IMR-90 (cell line): ENCODE data around the gene PPP2R2D. TPM values are rescaled to one million over a fixed set of nuclear protein-coding genes. Genes with fewer than 3 reads are reported as not detected.

Source experiments
- ATAC-seq: fragments of 200-7000 bp; cut with Tn5 transposase; 2 replicates; pipeline ENCODE4 v1.9.1; 2020; ENCODE audit warnings: low read depth, mild to moderate bottlenecking, moderate library complexity
- BruUV-seq: library from RNA; stranded (reverse); fragments of 400-500 nt; replicated peaks from 2 replicates; lab custom pipeline; 2021; lab: Mats Ljungman, UMichigan
- CTCF ChIA-PET: fragments of 300-600 bp; formaldehyde crosslinking; extraction: SDS; loops from one replicate; lab custom pipeline; 2021; ENCODE audit warnings: antibody characterized with exemption; lab: Yijun Ruan, JAX
- POLR2A ChIA-PET: fragments of 300-600 bp; sonication (Branson Sonifier 250); formaldehyde crosslinking; loops from one replicate; lab custom pipeline; 2022; ENCODE audit warnings: antibody characterized with exemption; ENCODE audit not compliant: unreplicated experiment; lab: Charles Lee
- DNase-seq: peaks from one replicate; pipeline ENCODE4 v3.0.0; 2013
- H2AFZ ChIP-seq: replicated peaks from 2 replicates; pipeline ENCODE3; 2013; ENCODE audit warnings: low read length, mild to moderate bottlenecking; ENCODE audit not compliant: poor library complexity
- H2AK5ac ChIP-seq: 2 replicates; pipeline ENCODE4 v1.6.1; 2013; ENCODE audit warnings: low read depth, low read length, inconsistent platforms
- H2AK9ac ChIP-seq: replicated peaks from 2 replicates; pipeline ENCODE3; 2013; ENCODE audit warnings: mild to moderate bottlenecking, low read depth, low read length, moderate library complexity; ENCODE audit not compliant: poor library complexity
- H2BK120ac ChIP-seq: 2 replicates; pipeline ENCODE4 v1.6.1; 2013; ENCODE audit warnings: low read depth, low read length, inconsistent platforms
- H2BK15ac ChIP-seq: 3 replicates; pipeline ENCODE4 v1.6.1; 2013; ENCODE audit warnings: low read depth, low read length, inconsistent platforms
- H2BK20ac ChIP-seq: 2 replicates; pipeline ENCODE4 v1.6.1; 2013; ENCODE audit warnings: low read depth, mild to moderate bottlenecking, inconsistent platforms, low read length, moderate library complexity
- H2BK5ac ChIP-seq: 2 replicates; pipeline ENCODE4 v1.6.1; 2013; ENCODE audit warnings: mild to moderate bottlenecking, low read depth, low read length, inconsistent platforms; ENCODE audit not compliant: poor library complexity, severe bottlenecking
- H3K14ac ChIP-seq: replicated peaks from 2 replicates; pipeline ENCODE4 v1.6.1; 2013; ENCODE audit warnings: low read depth, low read length, inconsistent platforms
- H3K18ac ChIP-seq: 2 replicates; pipeline ENCODE4 v1.6.1; 2013; ENCODE audit warnings: low read depth, low read length, control low read depth
- H3K23ac ChIP-seq: 2 replicates; pipeline ENCODE4 v1.6.1; 2013; ENCODE audit warnings: low read depth, low read length, inconsistent platforms
- H3K27ac ChIP-seq: 2 replicates; pipeline ENCODE4 v1.5.1; 2013; ENCODE audit warnings: mild to moderate bottlenecking, control low read depth, low read length; ENCODE audit not compliant: insufficient read depth
- H3K27me3 ChIP-seq: 2 replicates; pipeline ENCODE4 v1.6.1; 2013; ENCODE audit warnings: low read length; ENCODE audit not compliant: control insufficient read depth, insufficient read depth
- H3K36me3 ChIP-seq: 2 replicates; pipeline ENCODE4 v1.6.1; 2013; ENCODE audit warnings: low read length, mixed read lengths; ENCODE audit not compliant: control insufficient read depth, insufficient read depth
- H3K4ac ChIP-seq: 2 replicates; pipeline ENCODE4 v1.6.1; 2013; ENCODE audit warnings: low read depth, low read length, inconsistent platforms
- H3K4me1 ChIP-seq: 2 replicates; pipeline ENCODE4 v1.6.1; 2013; ENCODE audit warnings: low read length, mixed read lengths; ENCODE audit not compliant: control insufficient read depth, insufficient read depth
- H3K4me2 ChIP-seq: 2 replicates; pipeline ENCODE4 v1.6.1; 2013; ENCODE audit warnings: low read depth, mild to moderate bottlenecking, control low read depth, low read length, moderate library complexity
- H3K4me3 ChIP-seq: 2 replicates; pipeline ENCODE4 v1.5.1; 2013; ENCODE audit warnings: low read depth, mild to moderate bottlenecking, control low read depth, low read length, moderate library complexity; ENCODE audit not compliant: insufficient read depth
- H3K56ac ChIP-seq: 2 replicates; pipeline ENCODE4 v1.6.1; 2013; ENCODE audit warnings: low read length, inconsistent platforms; ENCODE audit not compliant: insufficient read depth; ENCODE audit errors: extremely low read depth
- H3K79me1 ChIP-seq, 2 experiments: 2 replicates each; pipeline ENCODE4 v1.6.1; 2013; ENCODE audit warnings: low read length in 2 of 2, inconsistent platforms in 1 of 2, low read depth in 1 of 2
- H3K9ac ChIP-seq: 2 replicates; pipeline ENCODE4 v1.6.1; 2013; ENCODE audit warnings: low read depth, low read length, control low read depth
- H3K9me1 ChIP-seq: 2 replicates; pipeline ENCODE4 v1.6.1; 2013; ENCODE audit warnings: low read length, inconsistent platforms; ENCODE audit not compliant: insufficient read depth
- H3K9me3 ChIP-seq: 2 replicates; pipeline ENCODE4 v1.6.1; 2013; ENCODE audit warnings: low read length; ENCODE audit not compliant: control insufficient read depth, insufficient read depth
- H4K20me1 ChIP-seq: 2 replicates; pipeline ENCODE4 v1.6.1; 2013; ENCODE audit warnings: low read length, inconsistent platforms; ENCODE audit not compliant: insufficient read depth
- H4K5ac ChIP-seq: 2 replicates; pipeline ENCODE4 v1.6.1; 2013; ENCODE audit warnings: mild to moderate bottlenecking, low read depth, low read length, control low read depth
- H4K8ac ChIP-seq, 2 experiments: 2 replicates each; pipeline ENCODE4 v1.6.1; 2013; ENCODE audit warnings: low read depth in 2 of 2, low read length in 2 of 2, control low read depth in 1 of 2, inconsistent platforms in 1 of 2
- H4K91ac ChIP-seq: 2 replicates; pipeline ENCODE4 v1.6.1; 2013; ENCODE audit warnings: low read depth, low read length, inconsistent platforms; ENCODE audit not compliant: insufficient read depth
- BHLHE40 ChIP-seq: fragments of 150-350 bp; IDR thresholded peaks from 2 replicates; pipeline ENCODE4 v1.6.1; 2016; ENCODE audit warnings: mild to moderate bottlenecking, low read depth, low read length
- CEBPB ChIP-seq: IDR thresholded peaks from 2 replicates; pipeline ENCODE4 v1.6.1; 2012; ENCODE audit warnings: low read depth, low read length, improper control_type of control experiment
- CTCF ChIP-seq: conservative IDR thresholded peaks from 2 replicates; pipeline ENCODE4 v1.5.1; 2012; ENCODE audit warnings: mild to moderate bottlenecking, low read depth, low read length, improper control_type of control experiment
- FOS ChIP-seq: fragments of 150-350 bp; IDR thresholded peaks from 2 replicates; pipeline ENCODE4 v1.6.1; 2016; ENCODE audit warnings: low read depth, low read length
- MAZ ChIP-seq: IDR thresholded peaks from 2 replicates; pipeline ENCODE4 v1.6.1; 2012; ENCODE audit warnings: low read depth, mild to moderate bottlenecking, low read length, improper control_type of control experiment, moderate library complexity, borderline replicate concordance
- MXI1 ChIP-seq: IDR thresholded peaks from 2 replicates; pipeline ENCODE4 v1.6.1; 2012; ENCODE audit warnings: low read depth, mild to moderate bottlenecking, low read length, moderate library complexity, borderline replicate concordance
- RAD21 ChIP-seq: IDR thresholded peaks from 2 replicates; pipeline ENCODE4 v1.6.1; 2012; ENCODE audit warnings: low read length, improper control_type of control experiment
- RCOR1 ChIP-seq: IDR thresholded peaks from 2 replicates; pipeline ENCODE4 v1.6.1; 2012; ENCODE audit warnings: mild to moderate bottlenecking, low read length, improper control_type of control experiment; ENCODE audit not compliant: insufficient replicate concordance
- WGBS, 2 experiments: methylation state at CpG; one replicate each; pipeline versions ENCODE4 v1.1.5 to v1.1.7; 2013; ENCODE audit warnings: missing lambda C conversion rate in 2 of 2; ENCODE audit not compliant: insufficient read length in 1 of 2; ENCODE audit errors: extremely low coverage in 2 of 2; 5-methylcytosine and 5-hydroxymethylcytosine counted together
- dilution Hi-C: fragments of 300-500 bp; cut with HindIII; formaldehyde crosslinking; loops from one replicate; pipeline ENCODE4 v1.14.3; 2018; ENCODE audit warnings: low sequenced_read_pairs; ENCODE audit not compliant: unreplicated experiment
- in situ Hi-C: fragments of 300-500 bp; cut with MboI; formaldehyde crosslinking; loops from 3 replicates; pipeline ENCODE4 v1.14.3; 2019; ENCODE audit warnings: low sequenced_read_pairs, inconsistent platforms, mixed read lengths
- intact Hi-C: fragments of 100-400 bp; cut with micrococcal nuclease; formaldehyde crosslinking; loops from 2 replicates; pipeline ENCODE4 v1.10.0; 2022
- polyA plus RNA-seq, 3 experiments: library from polyadenylated mRNA; depleted of rRNA; stranded (reverse); fragments of >200 nt; gene quantifications; 2 replicates each; pipeline ENCODE4 v1.2.3, GENCODE V29; 2012; ENCODE audit warnings: low replicate concordance in 1 of 3
- total RNA-seq: library from RNA; depleted of rRNA; stranded (reverse); fragments of >200 nt; gene quantifications from 2 replicates; pipeline ENCODE4 v1.2.3, GENCODE V29; 2012

PPP2R2D gene
- total and polyA plus RNA-seq, 2 of the 4 experiments (the other 2 are of a cell fraction): 22.8 to 23.8 TPM

- dilution Hi-C loops (no loop called here), intact Hi-C loops (loop anchor here (2.0 to 5.0 kb wide), 2 partner anchors 36 to 44 kb away; partner anchors contain the start of gene PPP2R2D), in situ Hi-C loops (no loop called here)
- peak overlapping the region; percentile 70 for H2BK5ac ChIP-seq
- BruUV-seq: no TSS peak
- H3K27me3 ChIP-seq: no peaks in the 10 kb centered on the region
- ChIA-PET CTCF (interaction anchor here (0.6 to 1.2 kb wide), 2 partner anchors 38 to 61 kb away, joined by 3 read pairs; no protein-coding TSS in a partner anchor), POLR2A (no interaction called here)
- WGBS, 2 experiments: 8% methylated on average over 4 of the region's 14 CpGs; no CpG with 5 or more reads in 1 of the 2 experiments
- peaks cover 16% of the 10 kb centered on the region for H4K20me1 ChIP-seq
- peak overlapping the region; percentile 12; the same call in 1 of the 3 replicates for H2BK15ac ChIP-seq
- peak; percentile 91 for DNase-seq
- H3K9me1 ChIP-seq: peaks cover 32% of the 10 kb centered on the region
- no peak overlapping the region for H4K5ac ChIP-seq
- peaks cover 40% of the 10 kb centered on the region for H3K36me3 ChIP-seq
- H3K9me3 ChIP-seq: no peaks in the 10 kb centered on the region
- H2BK20ac ChIP-seq: peak overlapping the region; percentile 78
- no peak overlapping the region; the same call in 1 of the 2 replicates for H2AK5ac ChIP-seq
- no peak overlapping the region for H3K9ac ChIP-seq
- H3K4me3 ChIP-seq: no peak overlapping the region
- peak overlapping the region; percentile 28 for H2AFZ ChIP-seq
- peak overlapping the region; percentile 6 to 75; a peak in 3 of 4 replicates for H4K8ac ChIP-seq
- H3K4ac ChIP-seq: peak overlapping the region; percentile 81
- peak overlapping the region; percentile 53 for H3K18ac ChIP-seq
- peak overlapping the region; percentile 64 for H3K4me2 ChIP-seq
- peak overlapping the region; percentile 66 for H3K27ac ChIP-seq
- H2AK9ac ChIP-seq: peak overlapping the region; percentile 78
- peak; percentile 75 for ATAC-seq
- peak overlapping the region; percentile 85 for H4K91ac ChIP-seq
- H3K4me1 ChIP-seq: peaks cover 21% of the 10 kb centered on the region
- H3K14ac ChIP-seq: peak overlapping the region; percentile 49; the same call in 1 of the 2 replicates
- no peak for TF ChIP-seq FOS
- peak; percentile 12; the same call in 1 of the 2 replicates for TF ChIP-seq CTCF
- TF ChIP-seq MXI1: no peak
- TF ChIP-seq RAD21: no peak
- 0 out of 2 replicates have a peak, but pooled peaks have one; percentile 4 for TF ChIP-seq CEBPB
- TF ChIP-seq MAZ: no peak
- TF ChIP-seq RCOR1: peak; percentile 58
- TF ChIP-seq BHLHE40: peak; percentile 74; the same call in 1 of the 2 replicates
- H2BK120ac ChIP-seq: peak overlapping the region; percentile 96
- peak overlapping the region; percentile 33; the same call in 1 of the 2 replicates for H3K56ac ChIP-seq
- peaks cover 33 to 65% of the 10 kb centered on the region in 2 experiments for H3K79me1 ChIP-seq
- H3K23ac ChIP-seq: peak overlapping the region; percentile 44; the same call in 1 of the 2 replicates
These were observed 45.5 kb downstream of the PPP2R2D start for GRCh38 chr10:131946321-131946751.
